22Rv1 (cell line): ENCODE results near the gene B4GALT5.

Experiments used
- CTCF ChIP-seq: fragments of 450-650 bp; IDR thresholded peaks from 2 replicates; pipeline ENCODE4 v1.5.1; 2017; ENCODE audit warnings: mild to moderate bottlenecking
- ZFX ChIP-seq: fragments of 450-650 bp; IDR thresholded peaks from 2 replicates; pipeline ENCODE4 v1.6.1; 2017; ENCODE audit warnings: antibody characterized with exemption, borderline replicate concordance

- no peak for TF ChIP-seq CTCF
- TF ChIP-seq ZFX = no peak
Measured at GRCh38 chr20:49698477-49698876, 15.2 kb downstream of the B4GALT5 start.
